Loucy (cell line): Measurements from ENCODE around the gene HGD.
"Not testable (repeated sequence)": the region's sequence is repeated elsewhere in the genome, so short reads cannot be mapped to it uniquely, and the experiment has no call there.

Experiments
- H2AFZ ChIP-seq: fragments of 200-600 bp; sonication (generic); 2 replicates; pipeline ENCODE4 v1.6.0; 2016; ENCODE audit warnings: antibody characterized with exemption, mild to moderate bottlenecking, low read length, moderate library complexity
- H3F3A ChIP-seq: fragments of 200-600 bp; 2 replicates; pipeline ENCODE4 v1.6.0; 2016; ENCODE audit warnings: antibody characterized with exemption, low read depth, mild to moderate bottlenecking
- H3K27me3 ChIP-seq: fragments of 200-600 bp; sonication (generic); 2 replicates; pipeline ENCODE4 v1.6.1; 2014; ENCODE audit warnings: low read length, mild to moderate bottlenecking; ENCODE audit not compliant: insufficient read depth, poor library complexity, severe bottlenecking
- H3K36me3 ChIP-seq: fragments of 200-600 bp; sonication (generic); 2 replicates; pipeline ENCODE4 v1.6.1; 2016; ENCODE audit warnings: low read length; ENCODE audit not compliant: insufficient read depth
- H3K4me1 ChIP-seq: fragments of 200-600 bp; sonication (generic); 2 replicates; pipeline ENCODE4 v1.5.1; 2014; ENCODE audit warnings: low read length, mild to moderate bottlenecking; ENCODE audit not compliant: insufficient read depth, poor library complexity, severe bottlenecking
- H3K4me2 ChIP-seq: fragments of 200-600 bp; sonication (generic); 2 replicates; pipeline ENCODE4 v1.6.0; 2014; ENCODE audit warnings: antibody characterized with exemption, low read length, low read depth, mild to moderate bottlenecking; ENCODE audit not compliant: poor library complexity, severe bottlenecking
- H3K4me3 ChIP-seq: fragments of 200-600 bp; sonication (generic); 2 replicates; pipeline ENCODE4 v1.5.1; 2014; ENCODE audit warnings: low read length, mild to moderate bottlenecking, mixed read lengths; ENCODE audit not compliant: poor library complexity, severe bottlenecking
- H3K79me2 ChIP-seq: fragments of 200-600 bp; sonication (generic); 2 replicates; pipeline ENCODE4 v1.6.1; 2014; ENCODE audit warnings: low read length; ENCODE audit not compliant: insufficient read depth
- H3K9ac ChIP-seq: fragments of 200-600 bp; sonication (generic); 2 replicates; pipeline ENCODE4 v1.6.0; 2014; ENCODE audit warnings: mild to moderate bottlenecking, low read depth, low read length, moderate library complexity; ENCODE audit not compliant: poor library complexity, severe bottlenecking
- H3K9me2 ChIP-seq: fragments of 200-600 bp; sonication (generic); replicated peaks from 2 replicates; pipeline ENCODE4 v1.6.1; 2016; ENCODE audit warnings: low read depth, low read length, mixed read lengths
- H3K9me3 ChIP-seq: fragments of 200-600 bp; sonication (generic); 2 replicates; pipeline ENCODE4 v1.6.1; 2014; ENCODE audit warnings: mild to moderate bottlenecking, antibody characterized with exemption, low read length, low read depth; ENCODE audit not compliant: insufficient read depth
- H4K20me1 ChIP-seq: fragments of 200-600 bp; sonication (generic); 2 replicates; pipeline ENCODE4 v1.6.0; 2014; ENCODE audit warnings: antibody characterized with exemption, low read length, mild to moderate bottlenecking; ENCODE audit not compliant: insufficient read depth, poor library complexity, severe bottlenecking
- EZH2phosphoT487 ChIP-seq: fragments of 200-600 bp; IDR thresholded peaks from 2 replicates; pipeline ENCODE4 v1.6.1; 2018; ENCODE audit warnings: antibody characterized with exemption, mild to moderate bottlenecking, moderate library complexity, borderline replicate concordance
- TF ChIP-seq, protein P1 (sequence below): fragments of 200-600 bp; sonication (generic); conservative IDR thresholded peaks from 2 replicates; pipeline ENCODE4 v1.5.1; 2014; ENCODE audit warnings: mild to moderate bottlenecking, antibody characterized with exemption, low read length

The HGD gene

DNA sequence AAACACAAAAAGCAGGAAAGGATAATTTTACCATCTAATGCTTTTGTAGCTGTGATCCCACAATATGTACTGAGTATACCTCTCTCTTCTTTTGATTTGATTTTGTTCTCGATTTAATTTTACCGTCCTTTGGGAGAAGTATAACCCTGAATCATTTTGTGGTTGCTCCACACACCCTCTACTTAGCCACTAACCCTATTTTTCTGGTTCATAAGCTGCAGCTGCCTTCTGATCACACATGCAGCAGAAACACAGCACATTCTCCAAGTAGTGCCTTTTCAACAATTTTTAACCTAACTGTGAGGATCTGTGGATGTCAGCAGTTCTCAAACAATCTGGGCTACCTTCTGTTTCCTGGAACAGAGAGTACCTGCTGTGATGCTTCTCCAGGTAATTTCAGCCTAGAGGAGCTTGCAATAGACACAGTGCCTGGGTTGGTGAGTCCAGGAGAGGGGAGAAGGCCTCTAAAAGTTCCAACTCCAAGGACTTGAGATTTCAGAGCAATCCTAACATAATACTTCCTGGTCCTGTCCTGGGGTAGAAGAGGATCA lies 40.3 kb downstream of the HGD start:
- H3K36me3 ChIP-seq, result no peaks in the 10 kb centered on the region
- no peaks in the 10 kb centered on the region for H3K9me3 ChIP-seq
- H3K4me1 ChIP-seq, result no peaks in the 10 kb centered on the region
- no peak overlapping the region for H3K4me2 ChIP-seq
- TF ChIP-seq, protein P1, sequence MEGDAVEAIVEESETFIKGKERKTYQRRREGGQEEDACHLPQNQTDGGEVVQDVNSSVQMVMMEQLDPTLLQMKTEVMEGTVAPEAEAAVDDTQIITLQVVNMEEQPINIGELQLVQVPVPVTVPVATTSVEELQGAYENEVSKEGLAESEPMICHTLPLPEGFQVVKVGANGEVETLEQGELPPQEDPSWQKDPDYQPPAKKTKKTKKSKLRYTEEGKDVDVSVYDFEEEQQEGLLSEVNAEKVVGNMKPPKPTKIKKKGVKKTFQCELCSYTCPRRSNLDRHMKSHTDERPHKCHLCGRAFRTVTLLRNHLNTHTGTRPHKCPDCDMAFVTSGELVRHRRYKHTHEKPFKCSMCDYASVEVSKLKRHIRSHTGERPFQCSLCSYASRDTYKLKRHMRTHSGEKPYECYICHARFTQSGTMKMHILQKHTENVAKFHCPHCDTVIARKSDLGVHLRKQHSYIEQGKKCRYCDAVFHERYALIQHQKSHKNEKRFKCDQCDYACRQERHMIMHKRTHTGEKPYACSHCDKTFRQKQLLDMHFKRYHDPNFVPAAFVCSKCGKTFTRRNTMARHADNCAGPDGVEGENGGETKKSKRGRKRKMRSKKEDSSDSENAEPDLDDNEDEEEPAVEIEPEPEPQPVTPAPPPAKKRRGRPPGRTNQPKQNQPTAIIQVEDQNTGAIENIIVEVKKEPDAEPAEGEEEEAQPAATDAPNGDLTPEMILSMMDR, result no peak
- no peak for TF ChIP-seq EZH2phosphoT487
- H3K79me2 ChIP-seq, result no peaks in the 10 kb centered on the region
- no peak overlapping the region for H2AFZ ChIP-seq
- no peak overlapping the region for H3K9ac ChIP-seq
- no peaks in the 10 kb centered on the region for H4K20me1 ChIP-seq
- no peaks in the 10 kb centered on the region for H3K27me3 ChIP-seq
- H3F3A ChIP-seq, result no peaks in the 10 kb centered on the region
- no peak overlapping the region for H3K4me3 ChIP-seq
- H3K9me2 ChIP-seq, result no peaks in the 10 kb centered on the region

DNA sequence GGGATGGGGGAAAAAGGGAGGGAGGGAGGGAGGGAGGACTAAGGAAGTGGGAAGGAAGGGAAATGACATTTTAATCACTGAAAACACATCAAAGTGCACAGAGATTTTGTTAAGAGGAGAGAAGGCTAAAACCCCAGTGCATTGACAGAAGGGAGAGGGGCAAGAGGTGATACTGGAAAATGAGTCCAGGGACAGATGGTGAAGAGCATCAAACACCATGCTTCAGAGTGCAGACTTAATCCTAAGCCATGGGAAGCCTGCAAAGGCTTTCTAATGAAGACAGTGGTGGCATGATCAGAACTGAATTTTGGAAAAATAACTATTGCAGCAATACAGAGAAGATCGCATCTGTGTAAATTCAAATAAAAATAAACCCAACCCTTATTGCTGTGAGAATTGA lies 41.8 kb downstream of the HGD start:
- Histone ChIP-seq H3K9ac (no peak overlapping the region), H3K36me3 (no peaks in the 10 kb centered on the region), H3K9me3 (no peaks in the 10 kb centered on the region), H3K4me2 (no peak overlapping the region), H3F3A (no peaks in the 10 kb centered on the region), H3K4me3 (no peak overlapping the region), H3K9me2 (no peaks in the 10 kb centered on the region), H2AFZ (no peak overlapping the region), H4K20me1 (no peaks in the 10 kb centered on the region), H3K27me3 (no peaks in the 10 kb centered on the region), H3K79me2 (no peaks in the 10 kb centered on the region), H3K4me1 (no peaks in the 10 kb centered on the region)
- no peak for TF ChIP-seq EZH2phosphoT487
- TF ChIP-seq, protein P1, result no peak

DNA sequence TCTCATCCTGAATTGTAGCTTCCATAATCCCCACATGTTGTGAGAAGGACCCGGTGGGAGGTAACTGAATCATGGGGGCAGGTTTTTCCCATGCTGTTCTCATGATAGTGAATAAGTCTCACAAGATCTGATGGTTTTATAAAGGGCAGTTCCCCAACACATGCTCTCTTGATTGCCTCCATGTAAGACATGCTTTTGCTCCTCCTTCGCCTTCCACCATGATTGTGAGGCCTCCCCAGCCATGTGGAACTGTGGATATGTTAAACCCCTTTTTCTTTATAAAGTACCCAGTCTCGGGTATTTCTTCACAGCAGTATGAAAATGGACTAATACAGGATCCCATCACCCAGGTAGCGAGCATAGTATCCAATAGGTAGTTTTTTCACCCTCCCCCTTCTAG lies 43.2 kb downstream of the HGD start:
- not testable (repeated sequence) for H3K4me3 ChIP-seq, H3K36me3 ChIP-seq, H3F3A ChIP-seq, H3K4me1 ChIP-seq, H4K20me1 ChIP-seq, H2AFZ ChIP-seq, H3K4me2 ChIP-seq, H3K9me2 ChIP-seq, H3K79me2 ChIP-seq, H3K27me3 ChIP-seq, H3K9me3 ChIP-seq, H3K9ac ChIP-seq

DNA sequence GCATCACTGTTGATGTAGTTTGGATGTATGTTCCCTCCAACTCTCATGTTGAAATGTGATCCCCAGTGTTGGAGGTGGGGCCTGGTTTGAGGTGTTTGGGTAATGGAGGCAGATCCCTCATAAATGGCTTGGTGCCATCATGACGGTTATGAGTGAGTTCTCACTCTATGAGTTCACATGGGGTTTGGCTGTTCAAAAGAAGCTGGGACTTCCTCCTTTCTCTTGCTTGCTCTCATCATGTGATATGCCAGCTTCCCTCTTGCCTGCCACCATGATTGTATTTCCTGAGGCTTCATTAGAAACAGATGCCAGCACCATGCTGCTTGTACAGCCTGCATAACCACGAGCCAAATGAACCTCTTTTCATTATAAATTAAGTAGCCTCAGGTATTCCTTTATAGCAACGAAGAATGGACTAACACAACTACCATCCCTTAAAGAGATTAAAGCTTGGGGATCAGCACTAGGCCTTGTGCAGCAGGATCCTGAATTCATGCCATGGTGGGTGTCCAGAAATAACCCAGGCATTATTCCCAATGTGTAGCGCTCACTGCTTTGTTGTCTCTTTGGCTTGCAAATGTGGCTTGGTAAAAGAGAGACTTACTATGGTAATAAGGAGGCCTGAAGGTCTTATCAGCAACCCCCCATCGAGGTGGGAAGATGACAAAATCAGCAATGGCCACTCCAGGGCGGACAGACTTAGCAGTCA lies 44.0 kb downstream of the HGD start:
- Histone ChIP-seq H3K9me2 (no peaks in the 10 kb centered on the region), H3K4me1 (no peaks in the 10 kb centered on the region), H3K9me3 (no peaks in the 10 kb centered on the region), H3K27me3 (no peaks in the 10 kb centered on the region), H3K79me2 (no peaks in the 10 kb centered on the region), H3F3A (no peaks in the 10 kb centered on the region), H3K4me2 (no peak overlapping the region), H4K20me1 (no peaks in the 10 kb centered on the region), H3K36me3 (no peaks in the 10 kb centered on the region), H3K9ac (no peak overlapping the region), H3K4me3 (no peak overlapping the region), H2AFZ (0 out of 2 replicates have a peak overlapping the region, but pooled peaks have one; percentile 16)
- no peak for TF ChIP-seq EZH2phosphoT487
- TF ChIP-seq, protein P1, result no peak
